HG02642 (cell line): Measurements from ENCODE around the gene TMEM80.
A peak's percentile ranks its signal among the peaks of the same experiment; 100 is the strongest.
"Not testable (repeated sequence)": the region's sequence is repeated elsewhere in the genome, so short reads cannot be mapped to it uniquely, and the experiment has no call there.

ENCODE experiments used
- ATAC-seq: cut with Tn5 transposase; IDR thresholded peaks from one replicate; pipeline ENCODE4 v1.9.1; 2021; ENCODE audit warnings: mild to moderate bottlenecking; ENCODE audit not compliant: unreplicated experiment, poor library complexity

The TMEM80 gene

GRCh38 chr11:720017-720641, 24.5 kb downstream of the TMEM80 start:
- no peak for ATAC-seq

- ATAC-seq = no peak
Measured at GRCh38 chr11:720642-721246, 25.1 kb downstream of the TMEM80 start.

- ATAC-seq = no peak
Measured at GRCh38 chr11:721247-721740, 25.7 kb downstream of the TMEM80 start.

GRCh38 chr11:721741-722345, 26.2 kb downstream of the TMEM80 start:
- no peak for ATAC-seq

GRCh38 chr11:722346-722811, 26.8 kb downstream of the TMEM80 start:
- no peak for ATAC-seq

- no peak for ATAC-seq
Measured at GRCh38 chr11:723120-723883, 27.7 kb downstream of the TMEM80 start.

GRCh38 chr11:724049-724777, 28.6 kb downstream of the TMEM80 start:
- no peak for ATAC-seq

GRCh38 chr11:724778-725386, 29.3 kb downstream of the TMEM80 start:
- ATAC-seq = no peak

- ATAC-seq = no peak
Measured at GRCh38 chr11:725624-726202, 30.1 kb downstream of the TMEM80 start.

GRCh38 chr11:726278-727220, 30.9 kb downstream of the TMEM80 start:
- no peak for ATAC-seq

- no peak for ATAC-seq
Measured at GRCh38 chr11:727281-727701, 31.7 kb downstream of the TMEM80 start.

- peak; percentile 68 for ATAC-seq
Measured at GRCh38 chr11:727859-728748, 32.5 kb downstream of the TMEM80 start.

- ATAC-seq = no peak
Measured at GRCh38 chr11:728901-729491, 33.4 kb downstream of the TMEM80 start.

GRCh38 chr11:729492-730074, 34.0 kb downstream of the TMEM80 start:
- ATAC-seq = no peak

GRCh38 chr11:733072-733471, 37.5 kb downstream of the TMEM80 start:
- ATAC-seq = no peak

GRCh38 chr11:734541-734940, 38.9 kb downstream of the TMEM80 start:
- not testable (repeated sequence) for ATAC-seq

- no peak for ATAC-seq
Measured at GRCh38 chr11:737366-737765, 41.8 kb downstream of the TMEM80 start.
